Measurements from ENCODE around the gene TOP2B.

The TOP2B gene, protein sequence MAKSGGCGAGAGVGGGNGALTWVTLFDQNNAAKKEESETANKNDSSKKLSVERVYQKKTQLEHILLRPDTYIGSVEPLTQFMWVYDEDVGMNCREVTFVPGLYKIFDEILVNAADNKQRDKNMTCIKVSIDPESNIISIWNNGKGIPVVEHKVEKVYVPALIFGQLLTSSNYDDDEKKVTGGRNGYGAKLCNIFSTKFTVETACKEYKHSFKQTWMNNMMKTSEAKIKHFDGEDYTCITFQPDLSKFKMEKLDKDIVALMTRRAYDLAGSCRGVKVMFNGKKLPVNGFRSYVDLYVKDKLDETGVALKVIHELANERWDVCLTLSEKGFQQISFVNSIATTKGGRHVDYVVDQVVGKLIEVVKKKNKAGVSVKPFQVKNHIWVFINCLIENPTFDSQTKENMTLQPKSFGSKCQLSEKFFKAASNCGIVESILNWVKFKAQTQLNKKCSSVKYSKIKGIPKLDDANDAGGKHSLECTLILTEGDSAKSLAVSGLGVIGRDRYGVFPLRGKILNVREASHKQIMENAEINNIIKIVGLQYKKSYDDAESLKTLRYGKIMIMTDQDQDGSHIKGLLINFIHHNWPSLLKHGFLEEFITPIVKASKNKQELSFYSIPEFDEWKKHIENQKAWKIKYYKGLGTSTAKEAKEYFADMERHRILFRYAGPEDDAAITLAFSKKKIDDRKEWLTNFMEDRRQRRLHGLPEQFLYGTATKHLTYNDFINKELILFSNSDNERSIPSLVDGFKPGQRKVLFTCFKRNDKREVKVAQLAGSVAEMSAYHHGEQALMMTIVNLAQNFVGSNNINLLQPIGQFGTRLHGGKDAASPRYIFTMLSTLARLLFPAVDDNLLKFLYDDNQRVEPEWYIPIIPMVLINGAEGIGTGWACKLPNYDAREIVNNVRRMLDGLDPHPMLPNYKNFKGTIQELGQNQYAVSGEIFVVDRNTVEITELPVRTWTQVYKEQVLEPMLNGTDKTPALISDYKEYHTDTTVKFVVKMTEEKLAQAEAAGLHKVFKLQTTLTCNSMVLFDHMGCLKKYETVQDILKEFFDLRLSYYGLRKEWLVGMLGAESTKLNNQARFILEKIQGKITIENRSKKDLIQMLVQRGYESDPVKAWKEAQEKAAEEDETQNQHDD (N-terminal part only)

GRCh38 chr3:25664812-25665314, at the start of gene TOP2B:
Gene TOP2B, minus strand, starts transcription at chr3:25664907. Its CDS starts 610 bp downstream, at chr3:25664297.
- DNase-seq = peak; percentile 81 to 88 (median 86)

- no peak for DNase-seq
Measured at GRCh38 chr3:25713341-25713985, 48.8 kb upstream of the TOP2B start.

DNA sequence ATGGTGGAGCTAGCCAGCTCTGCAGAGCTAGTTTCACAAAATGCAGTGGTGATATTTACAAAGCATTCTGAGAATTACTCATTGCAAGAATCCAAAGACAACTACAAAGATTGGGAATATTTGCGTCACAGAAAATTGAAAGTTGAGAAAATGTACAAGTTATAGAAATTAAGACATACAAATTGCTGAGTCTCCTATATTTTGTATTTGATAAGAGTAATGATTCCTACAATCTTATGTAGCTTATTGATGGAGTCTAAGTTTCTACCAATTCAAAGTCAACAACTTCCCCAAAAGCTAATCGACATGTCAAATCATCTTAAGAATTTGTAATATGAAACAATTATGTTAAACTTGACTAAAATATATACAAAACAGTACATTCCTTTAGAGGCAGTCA, 46.4 kb upstream of the TOP2B start:
- no peak for DNase-seq

DNA sequence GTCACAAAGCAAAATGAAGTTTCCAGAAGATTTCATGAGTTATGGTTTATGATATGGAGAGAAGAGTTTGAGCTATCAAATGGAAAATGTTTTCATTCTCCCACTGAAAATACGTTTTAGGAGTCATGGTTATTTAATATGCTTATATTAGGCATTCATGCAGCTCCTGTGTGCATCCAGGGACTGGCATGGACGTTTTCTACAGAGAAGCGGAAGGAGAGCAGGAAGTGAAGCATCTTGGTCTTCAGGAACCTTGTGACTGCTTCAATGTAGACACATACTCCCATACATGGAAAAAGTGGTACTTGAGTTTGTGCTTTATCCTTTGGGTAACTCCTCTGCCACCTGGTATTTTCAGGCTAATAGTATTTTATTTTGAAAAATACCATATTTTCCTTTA, 43.3 kb upstream of the TOP2B start:
- no peak for DNase-seq

DNA sequence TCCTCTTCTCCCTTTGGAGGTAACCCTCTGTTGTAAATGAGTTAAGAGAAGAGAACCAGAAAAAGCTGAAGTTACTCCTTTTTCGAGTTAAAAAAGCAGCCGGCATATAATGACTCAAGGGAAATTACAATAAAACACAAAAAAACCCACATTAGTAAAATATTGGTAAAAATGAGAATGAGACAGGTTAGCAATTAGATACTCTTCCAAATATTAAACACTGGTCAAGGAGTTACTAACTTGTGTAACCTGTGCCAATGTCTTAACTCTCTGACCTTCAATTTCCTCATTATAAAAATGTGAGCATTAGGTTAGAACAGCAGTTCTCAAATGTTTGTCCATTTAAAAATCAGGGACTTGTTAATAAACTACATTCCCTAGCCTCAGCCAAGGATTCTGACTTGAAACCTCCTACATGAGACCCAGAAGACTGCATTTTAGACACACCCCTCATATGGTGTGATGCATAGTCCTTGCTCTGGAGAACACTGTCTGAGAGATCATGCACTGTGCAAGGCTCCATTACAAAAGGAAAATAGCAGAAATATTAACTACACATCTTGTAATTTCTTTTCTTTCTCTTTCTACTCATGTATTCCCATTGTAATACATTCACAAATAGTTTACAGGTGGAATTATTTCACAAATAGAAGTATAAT, 42.7 kb upstream of the TOP2B start:
- no peak for DNase-seq

DNA sequence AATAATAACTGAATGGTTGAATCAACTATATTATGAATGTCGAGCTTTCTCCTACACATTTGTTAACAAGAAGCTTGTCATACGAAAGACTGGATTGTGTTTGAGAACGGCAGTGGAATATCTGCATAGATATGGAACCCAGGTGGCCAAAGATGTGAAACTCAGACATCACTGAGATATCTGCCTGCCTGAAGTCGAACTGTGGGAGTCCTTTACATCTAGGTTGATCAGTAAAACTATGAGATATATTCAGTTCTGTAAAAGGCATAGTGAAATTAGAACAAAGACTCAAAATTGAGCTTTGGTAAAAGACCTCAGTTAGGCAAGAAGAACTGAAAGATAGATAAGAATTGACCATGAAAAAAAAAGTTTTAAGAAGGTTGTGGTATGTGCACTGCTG, 41.5 kb upstream of the TOP2B start:
- no peak for DNase-seq

- DNase-seq = no peak
Measured at GRCh38 chr3:25697553-25697952, 32.8 kb upstream of the TOP2B start.

DNA sequence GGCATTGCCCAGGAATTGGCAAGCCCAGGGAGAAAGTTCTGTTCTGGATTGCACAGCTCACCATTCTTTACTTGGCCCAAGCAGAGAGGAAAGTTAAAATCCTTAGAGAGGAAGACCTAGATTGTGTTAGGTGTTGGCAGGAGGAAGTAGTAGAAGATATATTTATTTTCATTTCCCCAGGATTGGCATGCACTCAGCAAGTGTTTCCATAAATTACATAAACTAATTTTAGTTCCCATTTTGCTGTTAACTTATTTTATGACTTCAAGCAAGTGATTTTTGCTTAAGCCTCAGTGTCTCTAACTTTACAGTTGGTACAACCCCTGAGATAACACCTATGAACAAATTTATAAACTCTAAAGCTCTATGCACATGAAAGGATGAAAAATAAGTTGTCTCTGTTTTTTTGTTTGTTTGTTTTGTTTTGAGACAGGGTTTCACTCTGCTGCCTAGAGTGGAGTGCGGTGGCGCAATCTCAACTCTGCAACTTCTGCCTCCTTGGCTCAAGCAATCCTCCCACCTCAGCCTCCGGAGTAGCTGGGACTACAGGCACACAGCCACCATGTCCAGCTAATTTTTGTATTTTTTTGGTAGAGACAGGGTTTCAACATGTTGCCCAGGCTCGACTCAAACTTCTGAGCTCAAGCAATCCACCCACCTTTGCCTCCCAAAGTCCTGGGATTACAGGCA, 31.2 kb upstream of the TOP2B start:
- DNase-seq = no peak

DNA sequence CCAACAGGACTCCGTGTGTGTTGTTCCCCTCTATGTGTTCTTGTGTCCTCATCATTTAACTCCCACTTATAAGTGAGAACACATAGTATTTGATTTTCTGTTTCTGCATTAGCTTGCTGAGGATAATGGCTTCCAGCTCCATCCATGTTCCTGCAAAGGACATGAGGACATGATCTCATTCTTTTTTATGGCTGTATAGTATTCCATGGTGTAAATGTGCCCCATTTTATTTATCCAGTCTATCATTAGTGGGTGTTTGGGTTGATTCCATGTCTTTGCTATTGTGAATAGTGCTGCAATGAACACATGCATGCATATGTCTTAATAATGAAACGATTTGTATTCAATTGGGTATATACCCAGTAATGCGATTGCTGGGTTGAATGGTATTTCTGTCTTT, 28.5 kb upstream of the TOP2B start:
- no peak for DNase-seq

- no peak for DNase-seq
Measured at GRCh38 chr3:25692341-25692740, 27.6 kb upstream of the TOP2B start.

DNA sequence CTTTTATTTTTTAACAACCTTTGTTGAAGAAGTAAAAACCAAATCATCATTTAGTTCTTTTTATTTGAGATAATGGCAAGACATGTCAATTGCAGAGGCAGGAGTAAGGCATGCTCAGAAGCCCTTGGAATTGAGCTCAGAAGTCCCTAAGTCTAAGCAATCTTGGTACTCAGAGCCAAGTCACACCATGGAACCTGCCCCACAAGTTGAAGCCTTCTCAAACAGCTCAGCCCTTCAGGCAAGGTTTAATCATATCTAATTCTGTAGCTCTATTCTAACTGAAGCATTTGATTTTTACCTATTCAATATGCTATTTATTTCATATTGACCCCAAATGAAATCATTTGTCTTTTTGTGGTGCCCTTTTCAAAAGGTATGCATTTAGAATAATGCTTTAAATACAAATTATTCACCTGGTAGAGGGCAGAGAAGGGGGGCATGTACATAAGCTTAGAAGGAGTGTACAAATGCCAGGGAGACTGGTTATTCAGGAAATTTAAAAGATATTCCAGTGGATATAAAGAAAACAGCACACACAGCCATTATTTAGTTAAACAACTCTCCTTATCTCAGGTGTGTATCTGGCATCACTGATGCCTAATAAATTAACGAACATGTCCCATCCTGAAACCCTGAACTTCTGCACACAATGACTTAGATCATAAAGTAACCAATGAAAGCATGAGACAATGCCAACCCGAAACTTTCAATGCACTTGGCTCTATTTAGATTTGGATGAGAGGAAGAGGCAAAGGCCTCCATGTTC, 26.2 kb upstream of the TOP2B start:
- DNase-seq = no peak

DNA sequence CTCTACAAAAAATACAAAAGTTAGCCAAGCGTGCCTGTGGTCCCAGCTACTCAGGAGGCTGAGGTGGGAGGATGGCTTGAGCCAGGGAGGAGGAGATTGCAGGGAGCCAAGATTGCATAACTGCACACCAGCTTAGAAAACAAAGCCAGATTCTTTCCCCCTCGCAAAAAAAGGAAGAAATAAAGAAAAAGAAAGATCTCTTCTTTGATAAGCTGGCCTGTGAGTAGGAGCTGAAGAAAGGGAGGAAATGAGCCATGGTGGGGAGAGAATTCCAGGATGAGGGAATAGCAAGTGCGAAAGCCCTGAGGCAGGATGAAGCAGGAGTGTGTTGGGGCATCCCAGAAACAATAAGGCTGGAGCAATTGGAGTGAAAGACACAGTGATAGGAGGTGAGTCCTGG, 24.5 kb upstream of the TOP2B start:
- DNase-seq = no peak

- DNase-seq = no peak
Measured at GRCh38 chr3:25687742-25688141, 23.0 kb upstream of the TOP2B start.

DNA sequence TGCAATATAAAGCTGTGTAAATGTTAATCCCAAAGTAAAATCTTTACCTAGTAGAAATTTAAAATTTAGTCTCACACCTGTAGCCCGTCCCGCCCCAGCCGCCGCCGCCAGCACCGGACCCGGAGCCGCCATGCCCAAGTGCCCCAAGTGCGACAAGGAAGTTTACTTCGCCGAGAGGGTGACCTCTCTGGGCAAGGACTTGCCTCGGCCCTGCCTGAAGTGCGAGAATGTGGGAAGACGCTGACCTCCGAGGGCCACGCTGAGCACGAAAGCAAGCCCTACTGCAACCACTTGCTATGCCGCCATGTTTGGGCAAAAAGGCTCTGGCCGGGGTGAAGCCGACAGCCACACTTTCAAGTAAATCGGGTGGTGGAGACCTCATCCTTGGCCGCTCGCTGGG, 22.1 kb upstream of the TOP2B start:
- DNase-seq = no peak

DNA sequence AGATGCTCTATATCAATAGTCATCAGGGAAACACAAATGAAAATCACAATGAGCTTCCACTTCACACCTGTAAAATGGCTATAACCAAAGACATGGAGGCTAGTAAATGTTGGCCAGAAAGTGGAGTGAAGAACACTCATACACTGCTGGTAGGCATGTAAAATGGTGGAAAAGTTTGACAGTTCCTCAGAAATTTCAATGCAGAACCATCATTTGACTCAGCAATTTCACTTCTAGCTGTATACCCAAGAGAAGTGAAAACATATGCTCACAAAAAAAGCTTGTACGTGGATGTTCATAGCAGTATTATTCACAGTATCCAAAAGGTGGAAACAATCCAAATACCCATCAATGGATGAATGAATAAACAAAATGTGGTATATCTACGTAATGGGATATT, 19.2 kb upstream of the TOP2B start:
- no peak for DNase-seq

DNA sequence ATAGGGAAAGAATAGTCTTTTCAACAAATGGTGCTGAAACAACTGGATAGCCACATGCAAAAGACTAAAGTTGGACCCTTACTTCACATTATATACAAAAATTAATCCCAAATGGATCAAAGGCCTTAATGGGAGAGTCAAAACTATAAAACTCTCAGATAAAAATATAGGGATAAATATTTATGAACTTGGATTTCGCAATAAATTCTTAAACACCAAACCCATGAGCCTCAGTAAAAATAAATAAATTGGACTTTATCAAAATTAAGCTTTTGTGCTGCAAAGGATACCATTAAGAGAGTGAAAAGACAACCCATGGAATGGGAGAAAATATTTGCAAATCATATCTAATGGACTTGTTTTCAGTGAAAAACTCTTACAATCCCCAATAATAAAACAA, 18.7 kb upstream of the TOP2B start:
- no peak for DNase-seq

- DNase-seq = no peak
Measured at GRCh38 chr3:25679642-25680302, 15.1 kb upstream of the TOP2B start.

DNA sequence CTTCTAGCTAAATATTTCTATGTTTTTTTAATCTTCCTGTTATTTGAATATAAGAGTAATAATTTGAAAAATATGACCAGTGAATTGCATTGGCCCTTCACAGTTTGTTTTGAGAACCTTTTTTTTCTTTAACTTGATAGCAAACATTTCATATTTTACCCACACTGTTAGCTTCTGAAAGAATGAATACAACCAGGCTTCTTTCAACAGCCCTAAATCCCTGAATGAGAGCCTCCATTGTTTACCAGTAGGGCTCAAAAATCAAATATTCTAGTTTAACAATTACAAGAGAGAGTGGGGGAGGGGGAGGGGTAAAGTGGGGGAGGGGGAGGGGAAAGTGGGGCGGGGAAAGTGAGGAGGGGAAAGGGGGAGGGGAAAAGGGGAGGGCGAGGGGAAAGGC, 14.5 kb upstream of the TOP2B start:
- no peak for DNase-seq

DNA sequence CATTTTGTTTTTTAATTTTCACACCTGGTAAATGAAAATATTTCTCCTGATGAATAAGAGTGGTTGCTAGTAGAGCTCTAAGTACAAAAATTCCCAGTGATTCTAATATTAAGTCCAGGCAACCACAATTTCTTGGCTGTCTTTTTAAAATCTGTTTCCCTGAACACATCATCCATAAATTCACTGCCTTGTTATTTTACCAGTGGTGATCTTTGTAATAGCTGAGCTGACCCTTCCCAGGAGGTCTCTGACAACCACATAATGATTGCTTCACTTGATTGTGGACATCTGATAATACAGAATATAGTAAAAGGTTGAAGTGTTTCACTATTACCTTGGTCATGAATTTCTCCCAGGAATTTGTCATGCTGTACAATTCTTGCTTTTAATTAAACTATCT, 13.9 kb upstream of the TOP2B start:
- DNase-seq = no peak

- no peak for DNase-seq
Measured at GRCh38 chr3:25677121-25677520, 12.4 kb upstream of the TOP2B start.
